CD4-positive, alpha-beta T cell treated with Interleukin-15 for 1 hour (primary cell): Measurements from ENCODE around the gene SETD6.

Source experiments
- DNase-seq: peaks from one replicate; pipeline ENCODE4 v3.0.0-alpha.2; 2020

Gene SETD6

GRCh38 chr16:58507963-58508670 lies 7.2 kb upstream of the SETD6 start:
- no peak for DNase-seq

DNA sequence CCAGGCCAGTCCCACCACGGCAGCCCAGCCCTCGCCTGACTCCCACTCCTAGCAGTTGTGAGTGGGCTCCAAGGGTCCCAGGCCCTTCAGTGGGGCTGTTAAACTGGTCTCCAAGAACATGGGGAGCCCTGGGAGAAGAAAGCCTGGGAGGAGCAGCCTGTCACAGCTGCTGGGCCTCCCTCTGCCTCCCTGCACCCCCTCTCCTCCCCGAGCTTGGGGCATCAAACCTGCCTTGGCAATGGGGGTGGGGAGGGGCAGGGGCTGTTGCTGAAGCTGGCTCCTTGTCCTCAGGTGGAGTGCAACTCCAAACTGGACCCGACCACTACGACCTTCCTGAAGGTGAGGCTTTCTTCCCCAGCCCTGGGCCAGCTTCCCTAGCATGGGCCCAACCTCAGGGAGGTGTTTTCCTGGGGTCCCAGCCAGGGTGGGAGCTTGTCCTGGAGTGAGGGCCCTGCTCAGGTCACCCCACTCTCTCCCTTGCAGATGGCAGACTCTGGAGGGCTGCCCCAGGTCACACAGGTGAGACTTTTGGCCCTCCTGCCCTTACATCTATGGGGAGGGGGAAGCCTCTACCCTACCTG lies 6.6 kb upstream of the SETD6 start:
- DNase-seq, result no peak

GRCh38 chr16:58509256-58510096 lies 5.8 kb upstream of the SETD6 start:
- no peak for DNase-seq

- DNase-seq, result no peak
These were observed 5.1 kb upstream of the SETD6 start for GRCh38 chr16:58510097-58510775.

- no peak for DNase-seq
These were observed 4.3 kb upstream of the SETD6 start for GRCh38 chr16:58510776-58511628.

- DNase-seq, result peak; percentile 74
These were observed 3.1 kb upstream of the SETD6 start for GRCh38 chr16:58511933-58512815.

- DNase-seq, result no peak
These were observed 1.4 kb upstream of the SETD6 start for GRCh38 chr16:58513874-58514273.

GRCh38 chr16:58515871-58516767 lies 802 bp downstream of the SETD6 start:
- DNase-seq, result no peak

- DNase-seq, result no peak
These were observed 1.4 kb downstream of the SETD6 start for GRCh38 chr16:58516768-58517107.

DNA sequence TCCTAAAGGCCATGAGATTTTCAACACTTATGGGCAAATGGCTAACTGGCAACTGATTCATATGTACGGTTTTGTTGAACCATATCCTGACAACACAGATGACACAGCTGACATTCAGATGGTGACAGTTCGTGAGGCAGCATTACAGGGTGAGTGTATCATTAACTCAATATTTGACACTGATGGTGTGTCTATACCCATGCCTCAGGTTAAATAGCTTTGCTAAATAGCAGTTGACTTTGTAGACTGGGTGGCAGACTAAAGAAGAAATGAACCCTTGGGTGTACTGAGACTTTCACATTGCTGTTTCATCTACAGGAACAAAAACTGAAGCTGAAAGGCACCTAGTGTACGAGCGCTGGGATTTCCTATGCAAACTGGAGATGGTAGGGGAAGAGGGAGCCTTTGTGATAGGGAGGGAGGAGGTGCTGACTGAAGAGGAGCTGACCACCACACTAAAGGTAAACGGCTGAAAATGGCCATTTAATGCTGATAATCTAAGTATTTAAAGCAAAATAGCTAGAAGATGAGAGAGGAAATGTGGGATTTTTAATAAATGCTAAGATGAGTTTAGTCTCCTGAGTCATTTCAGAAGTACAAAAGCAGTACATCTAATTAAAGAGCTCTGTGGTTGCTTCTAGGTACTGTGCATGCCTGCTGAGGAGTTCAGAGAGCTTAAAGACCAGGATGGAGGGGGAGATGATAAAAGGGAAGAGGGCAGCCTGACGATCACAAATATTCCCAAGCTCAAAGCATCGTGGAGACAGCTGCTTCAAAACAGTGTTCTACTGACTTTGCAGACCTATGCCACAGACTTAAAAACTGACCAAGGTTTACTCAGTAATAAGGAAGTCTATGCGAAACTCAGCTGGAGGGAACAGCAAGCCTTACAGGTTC lies 3.0 kb downstream of the SETD6 start:
- no peak for DNase-seq

- DNase-seq, result no peak
These were observed 3.7 kb downstream of the SETD6 start for GRCh38 chr16:58518980-58519368.

GRCh38 chr16:58519707-58520106 lies 4.4 kb downstream of the SETD6 start:
- no peak for DNase-seq

GRCh38 chr16:58530179-58530578 lies 14.9 kb downstream of the SETD6 start:
- DNase-seq, result no peak

- no peak for DNase-seq
These were observed 17.1 kb downstream of the SETD6 start for GRCh38 chr16:58532414-58532813.

DNA sequence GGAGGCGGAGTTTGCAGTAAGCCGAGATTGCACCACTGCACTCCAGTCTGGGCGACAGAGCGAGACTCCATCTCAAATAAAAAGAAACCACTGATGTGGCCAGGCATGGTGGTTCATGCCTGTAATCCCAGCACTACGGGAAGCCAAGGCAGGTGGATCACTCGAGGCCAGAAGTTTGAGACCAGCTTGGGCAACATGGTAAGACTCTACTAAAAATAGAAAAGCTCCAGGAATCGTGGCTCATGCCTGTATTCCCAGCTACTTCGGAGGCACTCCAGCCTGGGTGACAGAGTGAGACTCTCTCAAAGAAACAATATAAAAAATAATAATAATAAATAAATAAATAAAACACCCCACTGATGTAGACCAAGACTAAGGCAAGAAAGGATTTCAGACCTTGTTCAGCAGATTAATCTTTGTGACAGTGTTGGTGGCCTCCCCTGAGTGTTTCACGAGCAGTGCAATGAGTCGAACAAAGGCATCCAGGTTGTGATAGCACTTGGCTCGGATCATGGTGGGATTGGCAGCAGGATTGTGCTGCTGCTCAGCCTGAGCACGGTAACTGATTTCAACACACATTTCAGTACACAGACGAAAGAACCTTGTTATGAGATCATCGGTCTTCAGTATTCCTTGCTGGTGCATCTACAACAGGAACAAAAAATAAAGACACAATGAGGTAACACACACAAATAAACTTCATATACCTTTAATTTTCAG lies 18.6 kb downstream of the SETD6 start:
- no peak for DNase-seq

DNA sequence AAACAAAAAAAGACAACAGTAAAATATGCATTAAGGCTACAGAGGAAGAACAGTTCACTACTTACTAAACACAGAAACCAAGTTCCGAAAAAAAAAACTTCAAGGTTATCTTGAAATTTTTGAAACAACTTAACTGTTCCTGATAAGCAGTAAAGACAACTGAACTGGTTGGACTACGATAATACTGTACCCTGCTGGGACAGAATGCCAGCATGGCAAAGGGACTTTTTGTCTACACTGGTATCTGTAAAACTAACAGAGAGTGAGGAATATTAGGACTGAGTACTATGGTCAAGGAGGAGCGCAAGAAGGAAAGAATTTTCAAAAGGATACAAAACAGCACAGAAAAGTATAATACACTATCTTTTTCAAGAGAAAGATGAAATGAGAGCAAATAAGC lies 19.8 kb downstream of the SETD6 start:
- DNase-seq, result no peak

DNA sequence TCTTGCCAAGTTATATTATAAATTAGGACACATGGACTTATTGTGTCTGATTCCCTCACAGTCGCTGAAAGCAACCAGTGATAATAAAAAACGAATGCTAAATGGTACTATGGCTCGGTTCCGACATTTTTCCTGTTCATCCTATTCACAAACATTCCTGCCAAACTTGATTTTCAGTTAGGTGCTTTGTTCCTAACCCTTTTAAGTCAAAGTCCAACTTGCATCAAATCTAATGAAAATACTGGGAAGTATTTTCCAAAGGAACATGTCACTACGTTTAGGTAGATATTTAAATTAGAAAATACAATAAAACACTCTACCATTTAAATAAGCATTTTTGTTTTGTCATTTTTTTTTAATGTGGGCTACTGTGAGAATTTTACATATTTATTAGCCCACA lies 21.0 kb downstream of the SETD6 start:
- DNase-seq, result no peak

DNA sequence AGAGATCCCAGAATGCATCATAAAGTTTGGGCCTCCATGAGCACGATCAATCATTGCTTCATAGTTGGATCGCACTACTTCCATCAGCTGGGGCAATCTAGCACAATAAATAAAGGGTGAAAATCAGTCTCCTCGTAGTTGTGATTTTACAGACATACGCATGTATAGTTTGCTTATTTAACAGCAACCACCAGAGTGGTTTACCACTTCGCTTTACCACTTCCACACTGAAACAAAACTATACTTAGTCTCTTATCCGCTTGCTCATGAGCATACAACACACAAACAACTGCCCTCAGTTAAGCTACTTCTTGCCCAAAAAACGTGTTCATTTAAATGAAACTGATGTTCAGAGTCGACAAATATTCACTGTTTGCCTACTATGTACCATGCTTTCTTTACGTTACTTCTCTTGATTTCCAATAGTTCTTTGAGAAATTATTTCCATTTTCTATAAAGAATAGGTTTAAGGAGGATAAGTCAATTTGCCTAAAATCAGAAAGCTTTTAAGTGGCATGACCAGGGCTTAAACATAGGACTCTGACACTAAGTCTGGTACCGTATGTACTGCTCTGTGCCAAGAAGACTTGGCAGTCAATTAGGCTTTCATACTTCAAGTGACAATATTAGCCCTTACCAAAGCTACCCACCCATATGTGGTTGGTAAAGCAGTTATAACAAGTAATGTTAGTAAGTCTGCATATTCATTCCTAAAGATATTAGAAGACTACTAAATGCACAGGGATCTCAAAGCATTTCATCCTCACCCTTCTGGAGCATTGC lies 22.0 kb downstream of the SETD6 start:
- no peak for DNase-seq
